ENCODE results near the gene KBTBD3. TPM values are rescaled to one million over a fixed set of nuclear protein-coding genes. Genes with fewer than 3 reads are reported as not detected.
"Not testable (repeated sequence)": the region's sequence is repeated elsewhere in the genome, so short reads cannot be mapped to it uniquely, and the experiment has no call there.

The KBTBD3 gene
- total RNA-seq, 4 donors from 2014 or later = 0.92 to 6.2 (median 1.9) TPM

DNA sequence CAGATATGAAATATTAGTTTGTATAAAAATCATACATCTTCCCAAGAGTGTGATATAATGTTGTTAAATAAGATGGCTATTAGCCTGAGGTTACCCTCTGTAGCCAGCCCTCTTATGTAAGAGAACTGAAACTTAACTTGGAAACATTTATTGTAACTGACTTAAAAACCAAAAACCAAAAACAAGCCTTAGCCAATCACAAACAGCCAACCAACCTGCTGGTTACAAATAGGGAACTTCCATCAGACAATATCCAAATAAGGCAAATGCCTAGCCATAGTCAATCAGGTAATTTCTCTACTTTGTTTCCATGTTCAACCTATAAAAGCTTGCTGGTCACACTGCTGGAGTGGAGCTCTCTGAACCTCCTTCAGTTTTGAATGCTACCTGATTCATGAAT, 14.1 kb downstream of the KBTBD3 start:
- H3K36me3 ChIP-seq = no peaks in the 10 kb centered on the region
- intact Hi-C loops (cut with DNase I; ENCODE audit: low total_unique reads) (no loop called here), in situ Hi-C loops (cut with MboI; ENCODE audit: low sequenced_read_pairs in 4 of 4) (no loop called here)
- no peak overlapping the region for H3K27ac ChIP-seq
- DNase-seq (no peak), ATAC-seq (no peak)
- no peak for TF ChIP-seq POLR2A (IDR thresholded peaks at IDR 0.05)
- TF ChIP-seq, protein P1, sequence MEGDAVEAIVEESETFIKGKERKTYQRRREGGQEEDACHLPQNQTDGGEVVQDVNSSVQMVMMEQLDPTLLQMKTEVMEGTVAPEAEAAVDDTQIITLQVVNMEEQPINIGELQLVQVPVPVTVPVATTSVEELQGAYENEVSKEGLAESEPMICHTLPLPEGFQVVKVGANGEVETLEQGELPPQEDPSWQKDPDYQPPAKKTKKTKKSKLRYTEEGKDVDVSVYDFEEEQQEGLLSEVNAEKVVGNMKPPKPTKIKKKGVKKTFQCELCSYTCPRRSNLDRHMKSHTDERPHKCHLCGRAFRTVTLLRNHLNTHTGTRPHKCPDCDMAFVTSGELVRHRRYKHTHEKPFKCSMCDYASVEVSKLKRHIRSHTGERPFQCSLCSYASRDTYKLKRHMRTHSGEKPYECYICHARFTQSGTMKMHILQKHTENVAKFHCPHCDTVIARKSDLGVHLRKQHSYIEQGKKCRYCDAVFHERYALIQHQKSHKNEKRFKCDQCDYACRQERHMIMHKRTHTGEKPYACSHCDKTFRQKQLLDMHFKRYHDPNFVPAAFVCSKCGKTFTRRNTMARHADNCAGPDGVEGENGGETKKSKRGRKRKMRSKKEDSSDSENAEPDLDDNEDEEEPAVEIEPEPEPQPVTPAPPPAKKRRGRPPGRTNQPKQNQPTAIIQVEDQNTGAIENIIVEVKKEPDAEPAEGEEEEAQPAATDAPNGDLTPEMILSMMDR (IDR thresholded peaks at IDR 0.05 in 4 of 5, conservative IDR thresholded peaks at IDR 0.05 in 1 of 5) = no peak
- no peaks in the 10 kb centered on the region for H3K4me1 ChIP-seq
- H3K9me3 ChIP-seq = no peaks in the 10 kb centered on the region
- H3K27me3 ChIP-seq = no peaks in the 10 kb centered on the region
- H3K4me3 ChIP-seq = no peak overlapping the region

DNA sequence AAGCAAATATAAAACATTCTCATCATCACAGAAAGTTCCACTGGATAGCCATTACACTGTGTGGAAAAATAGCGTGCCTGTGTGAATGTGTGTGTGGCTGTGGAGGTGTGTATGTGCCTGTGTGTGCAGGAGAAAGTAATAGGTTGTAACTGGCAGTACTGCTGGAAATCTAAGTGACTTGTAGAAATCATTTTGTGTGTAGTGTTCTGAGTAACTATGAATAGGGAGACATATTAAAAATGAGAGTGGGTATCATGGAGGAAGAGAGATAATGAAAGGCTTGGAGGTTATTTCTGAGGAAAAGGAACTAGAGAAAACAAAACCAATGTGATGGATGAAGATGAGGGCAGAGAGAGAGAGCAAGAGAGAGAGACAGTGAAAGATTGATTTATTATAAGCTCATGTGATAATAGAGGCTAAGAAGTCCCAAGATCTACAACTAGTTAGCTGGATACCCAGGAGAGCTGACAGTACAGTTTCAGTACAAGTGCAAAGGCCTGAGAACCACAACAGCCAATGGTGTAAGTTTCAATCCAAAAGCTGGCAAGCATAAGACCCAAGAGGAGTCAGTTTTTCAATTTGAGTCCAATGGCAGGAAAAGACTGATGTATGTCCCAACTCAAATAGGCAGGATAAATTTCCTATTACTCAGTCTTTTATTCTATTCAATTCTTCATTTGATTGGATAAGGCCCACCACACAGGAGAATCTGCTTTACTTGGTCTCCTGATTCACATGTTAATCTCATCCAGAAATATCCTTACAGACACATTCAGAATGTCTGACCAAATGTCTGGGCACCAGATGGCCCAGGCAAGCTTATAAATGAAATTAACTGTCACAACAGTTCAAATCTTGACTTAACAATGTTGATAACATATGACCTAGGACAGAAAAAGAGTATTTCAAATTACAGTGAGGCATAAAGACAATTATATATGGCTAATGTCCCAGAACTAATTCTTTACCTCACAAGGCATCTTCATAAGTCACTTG, 14.9 kb downstream of the KBTBD3 start:
- Histone ChIP-seq H3K4me3 (no peak overlapping the region), H3K9me3 (no peaks in the 10 kb centered on the region), H3K4me1 (no peaks in the 10 kb centered on the region), H3K36me3 (no peaks in the 10 kb centered on the region), H3K27ac (no peak overlapping the region), H3K27me3 (no peaks in the 10 kb centered on the region)
- in situ Hi-C loops (cut with MboI; ENCODE audit: low sequenced_read_pairs in 4 of 4) (no loop called here), intact Hi-C loops (cut with DNase I; ENCODE audit: low total_unique reads) (no loop called here)
- TF ChIP-seq, protein P1 (IDR thresholded peaks at IDR 0.05 in 4 of 5, conservative IDR thresholded peaks at IDR 0.05 in 1 of 5) = no peak
- no peak for TF ChIP-seq POLR2A (IDR thresholded peaks at IDR 0.05)
- DNase-seq (no peak), ATAC-seq (no peak)

DNA sequence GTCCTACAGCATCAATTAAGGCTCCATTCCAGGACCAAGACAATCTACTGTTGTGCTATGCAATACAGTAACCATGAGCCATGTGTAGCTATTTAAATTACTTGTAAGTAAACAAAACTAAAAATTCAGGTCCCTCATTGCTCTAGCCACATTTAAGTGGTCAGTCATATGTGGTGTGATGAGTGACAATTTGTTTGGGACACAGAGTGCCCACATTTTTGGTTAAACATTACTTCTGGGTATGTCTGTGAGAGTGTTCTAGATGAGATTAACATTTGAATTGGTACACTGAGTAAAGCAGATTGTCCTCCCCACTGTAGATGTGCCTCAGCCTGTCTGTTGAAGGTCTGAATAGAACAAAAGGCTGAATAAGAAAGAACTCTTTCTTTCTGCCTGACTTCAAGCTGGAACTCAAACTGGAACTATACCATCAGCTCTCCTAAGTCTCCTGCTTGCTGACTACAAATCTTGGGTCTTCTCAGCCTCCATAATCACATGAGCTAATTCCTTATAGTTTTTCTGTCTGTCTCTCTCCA, 15.8 kb downstream of the KBTBD3 start:
- intact Hi-C loops (cut with DNase I; ENCODE audit: low total_unique reads) = no loop called here
- DNase-seq = no peak

DNA sequence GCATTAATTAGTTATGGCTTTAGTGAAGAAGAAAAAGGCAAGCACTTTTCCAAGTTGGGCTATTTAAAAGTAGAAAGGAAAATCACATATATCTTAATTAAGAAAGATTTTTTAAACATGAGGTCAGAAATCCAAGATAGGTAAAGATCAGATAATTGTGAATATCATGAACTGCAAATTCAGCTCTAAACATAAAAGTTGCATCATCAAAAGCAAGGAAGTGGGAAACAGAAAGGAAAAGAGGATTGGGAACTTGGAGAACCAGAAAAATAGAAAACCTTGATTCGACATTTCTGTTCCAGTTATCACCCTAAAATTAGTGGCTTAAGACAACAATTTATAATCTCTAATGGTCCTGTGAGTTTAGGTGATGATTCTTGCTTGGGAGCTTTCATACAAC, 17.5 kb downstream of the KBTBD3 start:
- ATAC-seq = no peak
- TF ChIP-seq, protein P1 (IDR thresholded peaks at IDR 0.05 in 4 of 5, conservative IDR thresholded peaks at IDR 0.05 in 1 of 5) = no peak
- TF ChIP-seq POLR2A (IDR thresholded peaks at IDR 0.05) = no peak
- no peaks in the 10 kb centered on the region for H3K36me3 ChIP-seq
- H3K27ac ChIP-seq = no peak overlapping the region
- intact Hi-C loops (cut with DNase I; ENCODE audit: low total_unique reads) (no loop called here), in situ Hi-C loops (cut with MboI; ENCODE audit: low sequenced_read_pairs in 4 of 4) (no loop called here)
- no peaks in the 10 kb centered on the region for H3K9me3 ChIP-seq
- H3K4me1 ChIP-seq = no peaks in the 10 kb centered on the region
- H3K4me3 ChIP-seq = no peak overlapping the region
- no peaks in the 10 kb centered on the region for H3K27me3 ChIP-seq
- no peak for DNase-seq

More for the DNA sequence above, 15.8 kb downstream of the KBTBD3 start:
- H3K9me3 ChIP-seq = no peaks in the 10 kb centered on the region
- no peaks in the 10 kb centered on the region for H3K36me3 ChIP-seq
- no peaks in the 10 kb centered on the region for H3K27me3 ChIP-seq
- H3K27ac ChIP-seq = no peak overlapping the region
- no peak for ATAC-seq
- TF ChIP-seq POLR2A (IDR thresholded peaks at IDR 0.05) = no peak
- TF ChIP-seq, protein P1 (IDR thresholded peaks at IDR 0.05 in 4 of 5, conservative IDR thresholded peaks at IDR 0.05 in 1 of 5) = no peak
- no peaks in the 10 kb centered on the region for H3K4me1 ChIP-seq
- no peak overlapping the region for H3K4me3 ChIP-seq
- in situ Hi-C loops (cut with MboI; ENCODE audit: low sequenced_read_pairs in 4 of 4) = no loop called here

DNA sequence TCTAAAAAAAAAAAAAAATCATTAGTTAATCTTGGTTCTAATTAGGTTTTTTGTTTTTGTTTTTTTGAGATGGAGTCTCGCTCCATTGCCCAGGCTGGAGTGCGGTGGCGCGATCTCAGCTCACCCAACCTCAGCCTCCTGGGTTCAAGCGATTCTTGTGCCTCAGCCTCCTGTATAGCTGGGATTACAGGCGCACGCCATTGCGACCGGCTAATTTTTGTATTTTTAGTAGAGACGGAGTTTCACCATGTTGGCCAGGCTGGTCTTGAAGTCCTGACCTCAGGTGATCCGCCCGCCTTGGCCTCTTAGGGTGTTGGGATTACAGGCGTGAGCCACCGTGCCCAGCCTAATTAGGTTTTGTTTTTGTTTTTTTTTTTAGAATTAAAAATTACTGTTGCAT, 18.8 kb downstream of the KBTBD3 start:
- H3K9me3 ChIP-seq; H3K4me3 ChIP-seq; H3K36me3 ChIP-seq; intact Hi-C loops (cut with DNase I; ENCODE audit: low total_unique reads); DNase-seq; H3K4me1 ChIP-seq; H3K27me3 ChIP-seq; in situ Hi-C loops (cut with MboI; ENCODE audit: low sequenced_read_pairs in 4 of 4); ATAC-seq; H3K27ac ChIP-seq: not testable (repeated sequence)

All from gastrocnemius medialis (tissue), 4 donors.